Lower lobe of right lung (tissue), 2 donors: ENCODE results near the gene SAMD14. TPM values are rescaled to one million over a fixed set of nuclear protein-coding genes. Genes with fewer than 3 reads are reported as not detected.
A peak's percentile ranks its signal among the peaks of the same experiment; 100 is the strongest.

Source experiments
- ATAC-seq, 2 donors: fragments of 200-7000 bp; cut with Tn5 transposase; one replicate each; pipeline ENCODE4 v1.9.1; 2020 to 2022; ENCODE audit warnings: mild to moderate bottlenecking in 2 of 2, moderate library complexity in 2 of 2
- DNase-seq: peaks from one replicate; pipeline ENCODE4 v3.0.0-alpha.2; 2020
- H3K27ac ChIP-seq: fragments of 200-600 bp; one replicate; pipeline ENCODE4 v1.8.0; 2022
- H3K27me3 ChIP-seq: fragments of 200-600 bp; one replicate; pipeline ENCODE4 v1.8.0; 2022; ENCODE audit warnings: low read depth
- H3K36me3 ChIP-seq: fragments of 200-600 bp; one replicate; pipeline ENCODE4 v1.8.0; 2022; ENCODE audit warnings: mild to moderate bottlenecking
- H3K4me1 ChIP-seq: fragments of 200-600 bp; one replicate; pipeline ENCODE4 v1.8.0; 2022
- H3K4me3 ChIP-seq: fragments of 200-600 bp; one replicate; pipeline ENCODE4 v1.8.0; 2022; ENCODE audit warnings: mild to moderate bottlenecking
- H3K9me3 ChIP-seq: fragments of 200-600 bp; one replicate; pipeline ENCODE4 v1.8.0; 2022
- CTCF ChIP-seq: fragments of 200-600 bp; IDR thresholded peaks from one replicate; pipeline ENCODE4 v1.8.0; 2022; ENCODE audit warnings: antibody characterized with exemption, mild to moderate bottlenecking
- intact Hi-C: fragments of 100-400 bp; cut with DNase I; formaldehyde crosslinking; loops from one replicate; pipeline ENCODE4 v1.11.0; 2022
- total RNA-seq: library from RNA; stranded (reverse); fragmentation: NEBNext Ultra II Directional; extraction: Animal tissue kit (Norgen Biotek cat#: 25700); gene quantifications from one replicate; pipeline ENCODE4 v1.2.1, GENCODE V29; 2021
- donor health status: DM: no; HTN: yes; CAD: no; lungs with severe emphysema.

The SAMD14 gene
- total RNA-seq, 1 donor from 2014 or later, result 9.2 TPM

- Histone ChIP-seq H3K36me3 (peaks cover 80% of the 10 kb centered on the region), H3K27me3 (no peaks in the 10 kb centered on the region), H3K4me1 (no peaks in the 10 kb centered on the region), H3K27ac (no peak overlapping the region), H3K4me3 (no peak overlapping the region), H3K9me3 (no peaks in the 10 kb centered on the region)
- intact Hi-C loops, result loop anchor here (10.0 kb wide), 1 partner anchor 63 kb away; no protein-coding TSS in a partner anchor
- peak; percentile 99 for TF ChIP-seq CTCF
- ATAC-seq, result peak; percentile 81 to 87
- peak; percentile 80 for DNase-seq
Observed at GRCh38 chr17:50087246-50087911, 42.6 kb downstream of the SAMD14 start.

- Histone ChIP-seq H3K36me3 (peaks cover 90% of the 10 kb centered on the region), H3K27ac (no peak overlapping the region), H3K4me1 (no peaks in the 10 kb centered on the region), H3K4me3 (no peak overlapping the region), H3K27me3 (no peaks in the 10 kb centered on the region), H3K9me3 (no peaks in the 10 kb centered on the region)
- intact Hi-C loops, result loop anchor here (10.0 kb wide), 1 partner anchor 57 kb away; no protein-coding TSS in a partner anchor
- TF ChIP-seq CTCF, result no peak
- ATAC-seq (no peak), DNase-seq (no peak)
Observed at GRCh38 chr17:50081757-50082156, 48.2 kb downstream of the SAMD14 start.

GRCh38 chr17:50080827-50081226 lies 49.1 kb downstream of the SAMD14 start:
- no peaks in the 10 kb centered on the region for H3K9me3 ChIP-seq
- peak; percentile 32 for DNase-seq
- no peaks in the 10 kb centered on the region for H3K4me1 ChIP-seq
- intact Hi-C loops, result loop anchor here (10.0 kb wide), 1 partner anchor 56 kb away; no protein-coding TSS in a partner anchor
- H3K36me3 ChIP-seq, result peaks cover 94% of the 10 kb centered on the region
- peak in 1 of 2 donors; percentile 26 for ATAC-seq
- H3K27ac ChIP-seq, result no peak overlapping the region
- H3K27me3 ChIP-seq, result no peaks in the 10 kb centered on the region
- no peak for TF ChIP-seq CTCF
- no peak overlapping the region for H3K4me3 ChIP-seq

GRCh38 chr17:50080096-50080480 lies 49.9 kb downstream of the SAMD14 start:
- Histone ChIP-seq H3K9me3 (no peaks in the 10 kb centered on the region), H3K36me3 (peaks cover 97% of the 10 kb centered on the region)
- no peak for ATAC-seq

More at GRCh38 chr17:50080096-50080480, 49.9 kb downstream of the SAMD14 start:
- H3K27me3 ChIP-seq, result no peaks in the 10 kb centered on the region
- H3K4me3 ChIP-seq, result no peak overlapping the region
- no peak for TF ChIP-seq CTCF
- no peak overlapping the region for H3K27ac ChIP-seq
- no peak for DNase-seq
- no peaks in the 10 kb centered on the region for H3K4me1 ChIP-seq
- intact Hi-C loops, result loop anchor here (10.0 kb wide), 1 partner anchor 55 kb away; no protein-coding TSS in a partner anchor
